Esophagus (tissue), 2 donors: Measurements from ENCODE around the gene NAAA. TPM values are rescaled to one million over a fixed set of nuclear protein-coding genes. Genes with fewer than 3 reads are reported as not detected.
"Not testable (repeated sequence)": the region's sequence is repeated elsewhere in the genome, so short reads cannot be mapped to it uniquely, and the experiment has no call there.

Experiments
- H3K27ac ChIP-seq, 2 donors: one replicate each; pipeline ENCODE4 v1.5.1; 2013; ENCODE audit warnings: low read depth in 2 of 2, mild to moderate bottlenecking in 2 of 2, inconsistent platforms in 1 of 2, low read length in 1 of 2, moderate library complexity in 1 of 2
- H3K27me3 ChIP-seq, 2 donors: one replicate each; pipeline ENCODE4 v1.6.1; 2013; ENCODE audit warnings: low read length in 2 of 2, control low read depth in 1 of 2, mild to moderate bottlenecking in 1 of 2; ENCODE audit not compliant: insufficient read depth in 2 of 2, control insufficient read depth in 1 of 2
- H3K36me3 ChIP-seq, 2 donors: one replicate each; pipeline ENCODE4 v1.6.1; 2013; ENCODE audit warnings: low read length in 1 of 2; ENCODE audit not compliant: control insufficient read depth in 2 of 2, insufficient read depth in 2 of 2
- H3K4me1 ChIP-seq, 2 donors: one replicate each; pipeline ENCODE4 v1.6.1; 2013; ENCODE audit warnings: low read length in 1 of 2; ENCODE audit not compliant: control insufficient read depth in 2 of 2, insufficient read depth in 2 of 2
- H3K4me3 ChIP-seq, 2 donors: one replicate each; pipeline ENCODE4 v1.5.1; 2013; ENCODE audit warnings: low read length in 2 of 2, mild to moderate bottlenecking in 2 of 2, low read depth in 1 of 2, moderate library complexity in 1 of 2
- H3K9me3 ChIP-seq, 2 donors: one replicate each; pipeline ENCODE4 v1.6.1; 2013; ENCODE audit warnings: mild to moderate bottlenecking in 2 of 2, low read depth in 1 of 2, low read length in 1 of 2, moderate library complexity in 1 of 2; ENCODE audit not compliant: control insufficient read depth in 2 of 2, insufficient read depth in 1 of 2
- WGBS, 2 donors: extraction: QIAGEN DNeasy Blood & Tissue Kit; methylation state at CpG; one replicate each; pipeline ENCODE4 v1.1.7; 2013; 5-methylcytosine and 5-hydroxymethylcytosine counted together
- polyA plus RNA-seq, 2 donors: library from polyadenylated mRNA; stranded (reverse); fragments of 200-250 nt; gene quantifications; one replicate each; pipeline ENCODE4 v1.2.3, GENCODE V29; 2013
- donor health status: healthy with polysubstance abuse.
- donor health status: Bipolar disorder and iron deficiency.

NAAA gene
- polyA plus RNA-seq, 2 donors, result 10.4 to 37.3 TPM

DNA sequence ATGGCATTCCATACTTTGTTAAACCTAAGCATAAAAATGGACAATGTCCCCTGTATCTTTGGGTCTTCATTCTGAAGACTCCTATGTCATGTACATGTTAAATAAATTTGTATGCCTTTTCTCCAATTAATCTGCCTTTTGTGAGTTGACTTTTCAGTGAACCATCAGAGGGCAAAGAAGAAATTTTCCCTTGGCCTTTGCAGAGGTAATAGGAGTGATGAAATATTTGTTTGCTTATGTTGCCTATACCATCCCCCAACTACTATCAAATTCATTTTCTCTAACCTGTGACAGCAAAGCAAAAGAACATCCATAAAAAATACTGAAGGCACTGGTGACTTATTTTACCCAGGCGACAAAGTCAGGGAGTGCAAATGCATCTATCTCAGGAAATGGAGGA lies 18.2 kb downstream of the NAAA start:
- H3K36me3 ChIP-seq, result peaks cover 5 to 12% of the 10 kb centered on the region in 2 donors
- H3K27me3 ChIP-seq, result no peaks in the 10 kb centered on the region
- WGBS, 2 donors, result 83 to 86% methylated on average over 1 of the region's 1 CpG
- H3K9me3 ChIP-seq, result no peaks in the 10 kb centered on the region
- no peaks in the 10 kb centered on the region for H3K4me1 ChIP-seq
- H3K4me3 ChIP-seq, result no peak overlapping the region
- no peak overlapping the region for H3K27ac ChIP-seq

DNA sequence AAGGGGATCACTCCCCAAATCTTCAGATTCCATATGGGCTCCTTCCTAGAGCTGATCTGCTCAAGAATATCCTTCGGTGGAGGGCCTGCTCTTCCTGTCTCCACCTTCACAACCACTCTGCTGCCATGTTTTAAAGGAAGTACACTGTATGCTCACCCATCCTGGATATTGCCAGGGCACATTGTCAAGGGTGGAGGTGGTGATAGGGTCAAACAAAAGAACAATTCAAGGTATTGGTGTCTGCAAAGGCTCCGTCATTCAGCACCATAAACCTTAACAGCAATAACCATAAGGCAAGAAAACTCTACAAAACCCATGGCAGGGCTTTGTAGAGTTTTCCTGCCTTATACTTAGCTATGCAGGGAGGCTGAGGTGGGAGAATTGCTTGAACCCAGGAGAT lies 18.9 kb downstream of the NAAA start:
- Histone ChIP-seq H3K9me3 (no peaks in the 10 kb centered on the region), H3K36me3 (peaks cover 5 to 12% of the 10 kb centered on the region in 2 donors), H3K4me3 (no peak overlapping the region), H3K27me3 (no peaks in the 10 kb centered on the region), H3K27ac (no peak overlapping the region), H3K4me1 (no peaks in the 10 kb centered on the region)
- WGBS, 2 donors, result 92 to 95% methylated on average over 2 of the region's 2 CpGs

DNA sequence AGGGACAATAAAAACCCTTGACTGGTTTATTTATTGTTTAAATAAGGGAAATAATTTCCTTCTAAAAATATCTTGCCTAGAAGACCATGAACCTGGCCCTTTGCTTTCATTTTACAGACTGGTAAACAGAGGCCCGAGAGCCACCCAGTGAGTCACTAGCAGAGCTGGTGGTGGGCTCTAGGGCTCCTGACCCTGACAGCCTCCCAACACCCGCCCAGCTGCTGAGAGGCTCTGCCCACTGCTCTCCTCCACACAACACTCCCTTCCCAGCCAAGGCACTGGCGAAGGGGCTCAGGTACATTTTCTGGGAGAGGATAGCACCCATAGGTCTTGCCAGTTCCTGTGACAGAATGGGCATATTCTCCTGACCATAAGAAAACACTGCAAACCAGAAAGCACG lies 20.5 kb downstream of the NAAA start:
- 90% methylated on average over 4 of the region's 4 CpGs for WGBS, 2 donors
- peaks cover 5 to 12% of the 10 kb centered on the region in 2 donors for H3K36me3 ChIP-seq

DNA sequence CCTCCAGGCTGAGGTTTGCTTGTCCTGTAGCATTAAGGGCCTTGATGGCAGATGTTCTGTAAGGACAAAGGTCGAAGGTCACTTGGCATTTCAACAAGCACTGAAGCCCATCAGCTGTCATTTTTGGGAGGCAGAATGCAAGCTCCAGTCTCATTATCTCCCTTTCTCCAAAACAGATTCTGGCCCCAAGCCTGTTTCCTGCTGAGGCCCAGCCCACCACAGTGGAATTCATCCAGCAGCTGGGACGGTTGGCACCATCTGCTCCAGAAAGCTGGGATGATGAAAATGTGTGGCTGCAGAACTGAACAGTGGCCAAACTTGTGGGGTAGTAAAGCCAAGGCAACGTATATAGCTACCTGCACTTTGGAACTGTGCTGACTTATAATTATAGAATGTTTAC lies 20.9 kb downstream of the NAAA start:
- peaks cover 5 to 12% of the 10 kb centered on the region in 2 donors for H3K36me3 ChIP-seq
- H3K9me3 ChIP-seq, result no peaks in the 10 kb centered on the region
- H3K27me3 ChIP-seq, result no peaks in the 10 kb centered on the region
- H3K27ac ChIP-seq, result no peak overlapping the region
- no peak overlapping the region for H3K4me3 ChIP-seq
- WGBS, 2 donors, result 56 to 57% methylated on average over 3 of the region's 3 CpGs
- H3K4me1 ChIP-seq, result no peaks in the 10 kb centered on the region

More for the DNA sequence above, 20.5 kb downstream of the NAAA start:
- H3K27ac ChIP-seq, result no peak overlapping the region
- no peak overlapping the region for H3K4me3 ChIP-seq
- no peaks in the 10 kb centered on the region for H3K9me3 ChIP-seq
- no peaks in the 10 kb centered on the region for H3K4me1 ChIP-seq
- H3K27me3 ChIP-seq, result no peaks in the 10 kb centered on the region

DNA sequence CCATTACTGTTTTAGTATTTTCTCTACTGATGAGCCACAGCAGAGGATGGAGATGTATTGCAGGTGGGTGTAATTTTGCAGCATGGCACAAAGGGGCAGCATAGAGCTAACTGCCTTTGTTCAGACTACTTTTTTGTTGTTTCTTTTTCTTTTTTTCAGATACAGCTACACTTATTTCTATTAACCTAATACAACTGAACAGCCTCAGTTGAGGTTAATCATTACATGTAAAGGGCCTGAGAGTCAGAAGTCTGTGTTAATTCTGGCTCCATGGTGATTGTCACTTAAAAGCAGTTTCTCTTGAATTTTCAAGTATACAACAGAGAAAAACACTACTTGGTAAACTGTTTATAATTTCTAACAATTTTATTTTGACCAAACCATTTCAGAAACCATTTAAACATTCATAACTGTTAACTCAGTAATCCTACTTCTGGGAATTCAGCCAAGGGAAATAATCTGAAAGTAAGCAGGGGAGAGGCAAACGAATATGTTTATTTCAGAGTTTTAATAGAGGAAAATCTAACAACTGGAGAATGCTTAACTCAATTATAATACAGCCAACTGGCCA lies 24.6 kb downstream of the NAAA start:
- H3K27me3 ChIP-seq, result no peaks in the 10 kb centered on the region
- H3K27ac ChIP-seq, result no peak overlapping the region

DNA sequence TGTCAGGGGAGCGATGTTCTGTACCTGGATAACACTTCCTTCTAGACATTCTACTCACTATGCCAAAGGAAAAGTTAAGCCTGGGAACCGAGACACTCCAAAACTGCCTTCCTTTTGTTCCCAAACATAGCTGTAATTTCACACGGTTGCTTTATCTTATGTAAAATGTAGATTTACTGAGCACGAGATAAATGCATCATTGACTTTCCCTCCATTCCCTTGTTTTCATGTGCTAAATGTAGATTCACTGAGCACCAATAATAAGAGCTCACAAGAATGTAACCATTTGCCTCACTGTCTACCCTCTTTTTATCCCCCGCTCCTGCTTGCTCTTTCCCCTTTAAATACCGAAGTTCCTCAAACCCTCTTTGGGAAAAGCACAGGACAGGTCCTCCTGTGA lies 27.8 kb downstream of the NAAA start:
- no peak overlapping the region for H3K27ac ChIP-seq
- no peak overlapping the region for H3K4me3 ChIP-seq
- H3K27me3 ChIP-seq, result no peaks in the 10 kb centered on the region
- H3K36me3 ChIP-seq, result no peaks in the 10 kb centered on the region
- no peaks in the 10 kb centered on the region for H3K4me1 ChIP-seq
- 70 to 75% methylated on average over 6 of the region's 6 CpGs for WGBS, 2 donors
- H3K9me3 ChIP-seq, result no peaks in the 10 kb centered on the region

More for the DNA sequence above, 24.6 kb downstream of the NAAA start:
- no peaks in the 10 kb centered on the region for H3K9me3 ChIP-seq
- no peaks in the 10 kb centered on the region for H3K4me1 ChIP-seq
- whole genome bisulfite sequencing, 2 donors, result 15 to 19% methylated on average over 1 of the region's 1 CpG
- peaks cover 0 to 8% of the 10 kb centered on the region in 2 donors for H3K36me3 ChIP-seq
- H3K4me3 ChIP-seq, result no peak overlapping the region

DNA sequence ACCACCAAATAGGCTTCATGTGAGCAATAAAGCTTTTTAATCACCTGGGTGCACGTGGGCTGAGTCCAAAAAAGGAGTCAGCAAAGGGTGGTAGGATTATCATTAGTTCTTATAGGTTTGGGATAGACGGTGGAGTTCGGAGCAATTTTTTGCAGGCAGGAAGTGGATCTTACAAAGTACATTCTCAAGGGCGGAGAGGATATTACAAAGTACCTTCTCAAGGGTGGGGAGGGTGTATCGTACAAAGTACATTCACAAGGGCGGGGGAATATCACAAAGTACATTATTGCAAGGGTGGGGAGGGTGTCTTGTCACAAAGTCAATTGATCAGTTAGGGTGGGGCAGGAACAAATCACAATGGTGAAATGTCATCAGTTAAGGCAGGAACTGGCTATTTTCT lies 30.0 kb downstream of the NAAA start:
- 90 to 94% methylated on average over 6 of the region's 6 CpGs for WGBS, 2 donors

DNA sequence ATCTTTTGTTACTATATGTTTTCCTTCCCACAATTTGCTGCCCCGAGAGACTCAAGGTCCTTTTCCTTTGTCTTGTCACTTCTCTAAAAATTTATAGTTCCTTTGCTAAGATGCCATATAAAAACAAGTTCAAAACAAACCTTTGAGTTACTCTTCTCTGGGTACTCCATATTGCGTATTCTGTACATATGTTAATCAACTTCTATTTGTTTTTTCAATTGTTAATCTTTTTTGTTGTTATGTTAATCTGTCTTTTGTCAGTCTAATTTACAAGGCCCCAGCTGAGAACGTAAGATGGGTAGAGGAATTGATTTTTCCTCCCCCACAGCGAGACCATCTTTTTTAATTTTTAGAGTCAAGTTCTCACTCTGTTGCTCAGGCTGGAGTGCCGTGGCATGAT lies 31.4 kb downstream of the NAAA start:
- H3K4me3 ChIP-seq, result no peak overlapping the region
- H3K27me3 ChIP-seq, result no peaks in the 10 kb centered on the region
- H3K36me3 ChIP-seq, result no peaks in the 10 kb centered on the region
- H3K4me1 ChIP-seq, result no peaks in the 10 kb centered on the region
- H3K27ac ChIP-seq, result no peak overlapping the region
- H3K9me3 ChIP-seq, result no peaks in the 10 kb centered on the region
- WGBS, 2 donors, result 86 to 88% methylated on average over 5 of the region's 5 CpGs

More for the DNA sequence above, 30.0 kb downstream of the NAAA start:
- not testable (repeated sequence) for H3K36me3 ChIP-seq, H3K9me3 ChIP-seq, H3K27me3 ChIP-seq, H3K27ac ChIP-seq, H3K4me1 ChIP-seq, H3K4me3 ChIP-seq

DNA sequence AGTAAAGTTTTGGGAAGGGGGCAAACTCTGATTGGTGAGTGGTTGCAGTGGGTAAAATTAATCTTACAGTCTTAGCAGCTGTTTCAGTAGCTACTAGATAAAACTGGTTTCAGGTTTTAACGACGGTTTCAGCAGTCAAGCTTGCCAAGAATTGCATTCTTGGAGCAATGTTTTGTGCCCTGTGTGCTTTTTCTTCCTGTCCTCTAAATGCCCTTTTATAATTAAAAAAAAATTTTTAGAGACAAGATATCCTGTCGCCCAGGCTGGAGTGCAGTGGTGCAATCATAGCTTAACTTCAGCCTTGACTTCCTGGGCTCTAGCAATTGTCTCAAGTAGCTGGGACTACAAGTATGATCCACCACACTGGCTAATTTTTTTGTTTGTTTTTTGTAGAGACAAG lies 32.3 kb downstream of the NAAA start:
- no peaks in the 10 kb centered on the region for H3K9me3 ChIP-seq
- H3K4me1 ChIP-seq, result no peaks in the 10 kb centered on the region
- WGBS, 2 donors, result 12 to 14% methylated on average over 3 of the region's 3 CpGs
- no peaks in the 10 kb centered on the region for H3K27me3 ChIP-seq
- H3K27ac ChIP-seq, result no peak overlapping the region
- no peaks in the 10 kb centered on the region for H3K36me3 ChIP-seq
- H3K4me3 ChIP-seq, result no peak overlapping the region

DNA sequence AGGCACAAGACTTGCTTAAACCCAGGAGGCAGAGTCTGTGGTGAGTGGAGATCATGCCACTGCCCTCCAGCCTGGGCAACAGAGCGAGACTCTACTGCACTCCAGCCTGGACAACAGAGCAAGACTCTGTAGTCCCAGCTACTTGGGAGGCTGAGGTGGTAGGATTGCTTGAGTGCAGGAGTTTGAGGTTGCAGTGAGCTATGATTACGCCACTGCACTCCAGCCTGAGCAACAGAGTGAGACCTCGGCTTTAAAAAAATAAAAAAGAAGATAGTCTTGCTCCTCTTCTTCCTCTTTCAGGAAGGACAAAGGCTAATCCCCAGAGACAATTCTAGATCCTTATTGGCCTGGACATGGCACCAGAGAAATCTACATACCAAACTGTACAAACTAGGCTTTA lies 32.8 kb downstream of the NAAA start:
- 73 to 85% methylated on average over 3 of the region's 3 CpGs for WGBS, 2 donors
- Histone ChIP-seq H3K27ac (no peak overlapping the region), H3K27me3 (no peaks in the 10 kb centered on the region), H3K9me3 (no peaks in the 10 kb centered on the region), H3K4me1 (no peaks in the 10 kb centered on the region), H3K36me3 (no peaks in the 10 kb centered on the region), H3K4me3 (no peak overlapping the region)
